ENCODE data around the gene CFAP97.

Gene CFAP97

DNA sequence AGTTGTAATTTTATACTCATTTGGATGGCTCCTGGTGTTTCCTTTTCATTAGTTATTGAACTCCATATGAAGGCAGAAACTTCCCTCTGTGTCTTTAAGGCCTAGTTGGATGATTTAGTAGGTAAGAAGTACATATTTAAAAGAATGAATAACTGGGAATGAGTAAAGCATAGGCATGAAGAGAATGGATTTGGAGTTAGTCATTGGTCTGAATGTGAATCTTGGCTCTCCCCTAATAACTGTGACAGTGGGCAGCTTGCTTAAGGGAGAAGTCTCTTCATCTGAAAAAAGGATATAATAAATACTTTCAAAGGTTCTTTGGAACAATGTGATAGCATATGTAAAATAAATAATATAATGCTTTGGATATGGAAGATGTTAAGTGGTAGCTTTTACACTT, 18.8 kb upstream of the CFAP97 start:
- Histone ChIP-seq H3K4me1 (ENCODE audit: control insufficient read depth, insufficient read depth, low read length) (no peaks in the 10 kb centered on the region), H3K27me3 (ENCODE audit: control insufficient read depth, insufficient read depth, low read length, poor library complexity, severe bottlenecking) (no peaks in the 10 kb centered on the region), H3K27ac (ENCODE audit: insufficient read depth, low read depth, low read length, poor library complexity, severe bottlenecking) (no peak overlapping the region), H3K9me3 (ENCODE audit: control insufficient read depth, low read length) (no peaks in the 10 kb centered on the region), H3K4me3 (ENCODE audit: insufficient read depth, low read depth, low read length) (no peak overlapping the region), H3K36me3 (ENCODE audit: control insufficient read depth, insufficient read depth, low read length) (no peaks in the 10 kb centered on the region)

DNA sequence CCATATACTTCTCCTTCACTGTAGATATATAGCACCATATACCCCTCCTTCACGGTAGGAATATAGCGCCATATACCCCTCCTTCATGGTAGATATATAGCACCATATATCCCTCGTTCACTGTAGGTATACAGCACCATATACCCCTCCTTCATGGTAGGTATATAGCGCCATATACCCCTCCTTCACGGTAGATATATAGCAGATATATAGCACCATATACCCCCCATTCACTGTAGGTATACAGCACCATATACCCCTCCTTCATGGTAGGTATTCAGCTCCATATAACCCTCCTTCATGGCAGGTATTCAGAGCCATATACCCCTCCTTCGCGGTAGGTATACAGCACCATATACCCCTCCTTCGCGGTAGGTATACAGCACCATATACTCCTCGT, 18.1 kb upstream of the CFAP97 start:
- no peak overlapping the region for H3K4me3 ChIP-seq (ENCODE audit: insufficient read depth, low read depth, low read length)
- H3K9me3 ChIP-seq (ENCODE audit: control insufficient read depth, low read length) = no peaks in the 10 kb centered on the region
- 39 to 40% methylated on average over 6 of the region's 10 CpGs for WGBS, 2 experiments

DNA sequence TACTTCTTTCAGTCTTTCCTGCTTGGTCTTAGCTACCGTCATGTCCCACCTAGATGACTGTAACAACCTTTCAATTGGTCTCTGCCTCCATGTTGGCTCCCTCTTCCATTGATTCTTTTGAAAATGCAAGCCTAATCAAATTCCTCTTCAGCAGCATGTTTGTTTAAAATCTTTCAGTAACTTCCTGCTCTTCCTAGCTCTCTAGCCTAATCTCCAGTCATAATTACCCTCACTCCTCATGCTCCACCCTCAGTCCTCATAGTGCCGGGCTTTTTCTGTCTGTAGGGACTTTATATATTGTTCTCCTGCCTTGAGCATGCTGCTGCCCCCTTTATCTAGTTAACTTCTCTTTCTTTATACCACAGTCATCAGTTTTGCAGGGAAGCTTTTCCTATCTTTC, 17.7 kb upstream of the CFAP97 start:
- Histone ChIP-seq H3K4me3 (ENCODE audit: insufficient read depth, low read depth, low read length) (no peak overlapping the region), H3K9me3 (ENCODE audit: control insufficient read depth, low read length) (no peaks in the 10 kb centered on the region), H3K36me3 (ENCODE audit: control insufficient read depth, insufficient read depth, low read length) (no peaks in the 10 kb centered on the region), H3K27ac (ENCODE audit: insufficient read depth, low read depth, low read length, poor library complexity, severe bottlenecking) (no peak overlapping the region), H3K4me1 (ENCODE audit: control insufficient read depth, insufficient read depth, low read length) (no peaks in the 10 kb centered on the region), H3K27me3 (ENCODE audit: control insufficient read depth, insufficient read depth, low read length, poor library complexity, severe bottlenecking) (no peaks in the 10 kb centered on the region)
- 97 to 98% methylated on average over 2 of the region's 2 CpGs for whole genome bisulfite sequencing, 2 experiments

More for the DNA sequence above, 18.1 kb upstream of the CFAP97 start:
- Histone ChIP-seq H3K27ac (ENCODE audit: insufficient read depth, low read depth, low read length, poor library complexity, severe bottlenecking) (no peak overlapping the region), H3K36me3 (ENCODE audit: control insufficient read depth, insufficient read depth, low read length) (no peaks in the 10 kb centered on the region), H3K4me1 (ENCODE audit: control insufficient read depth, insufficient read depth, low read length) (no peaks in the 10 kb centered on the region), H3K27me3 (ENCODE audit: control insufficient read depth, insufficient read depth, low read length, poor library complexity, severe bottlenecking) (no peaks in the 10 kb centered on the region)

DNA sequence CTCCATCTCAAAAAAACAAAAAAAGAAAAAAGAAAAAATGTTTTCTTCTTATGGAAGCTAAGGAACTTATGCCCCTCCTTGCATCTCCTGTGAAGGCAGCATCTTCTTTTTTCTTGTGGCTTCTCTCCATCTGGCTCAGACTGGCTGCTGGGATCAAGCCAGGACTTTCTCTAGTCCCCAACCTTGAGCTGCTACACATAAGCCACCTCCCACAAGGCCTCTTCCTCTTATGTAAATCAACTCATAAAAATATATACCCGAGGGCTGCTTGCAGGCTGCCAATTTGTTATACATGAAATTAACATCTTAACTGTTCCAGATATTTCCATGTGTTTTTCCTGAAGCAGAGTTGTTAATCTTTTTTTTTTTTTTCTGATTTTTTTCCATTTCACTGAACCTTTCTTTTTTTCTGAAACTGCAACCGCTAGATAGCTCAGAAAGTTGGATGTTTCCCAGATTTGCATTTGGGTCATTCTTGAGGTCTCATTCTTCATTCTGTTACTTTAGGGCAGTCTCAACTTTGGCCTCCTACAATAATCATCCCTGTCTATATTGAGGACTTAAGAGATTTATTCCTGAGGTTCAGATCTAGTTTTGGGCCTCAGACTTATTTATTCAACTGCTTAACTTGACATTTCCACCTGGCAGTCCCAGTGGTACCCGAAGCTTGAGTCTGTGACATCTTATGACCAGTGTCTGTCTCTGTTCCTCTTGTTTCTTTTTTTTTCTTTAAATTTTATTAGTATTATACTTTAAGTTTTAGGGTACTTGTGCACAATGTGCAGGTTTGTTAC, 15.9 kb upstream of the CFAP97 start:
- Histone ChIP-seq H3K4me3 (ENCODE audit: insufficient read depth, low read depth, low read length) (no peak overlapping the region), H3K36me3 (ENCODE audit: control insufficient read depth, insufficient read depth, low read length) (no peaks in the 10 kb centered on the region)

DNA sequence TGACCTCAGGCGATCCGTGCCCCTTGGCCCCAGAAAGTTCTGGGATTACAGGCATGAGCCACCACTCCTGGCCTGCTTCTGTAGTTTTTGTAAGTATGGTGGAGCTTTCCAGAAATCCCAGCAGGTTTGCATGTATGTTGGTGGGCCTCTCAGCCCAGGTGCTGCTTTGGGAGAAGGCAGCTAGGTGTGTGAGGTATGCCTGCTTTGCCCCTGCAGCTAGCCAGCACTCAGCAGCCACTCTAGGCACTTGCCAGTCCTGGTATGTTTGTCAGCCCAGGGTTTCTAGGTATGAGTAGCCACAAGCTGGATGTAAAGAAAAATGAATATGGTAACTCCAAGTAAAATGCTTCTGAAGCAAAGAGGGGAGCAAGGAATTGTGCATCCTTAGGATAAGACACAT, 14.5 kb upstream of the CFAP97 start:
- no peaks in the 10 kb centered on the region for H3K4me1 ChIP-seq (ENCODE audit: control insufficient read depth, insufficient read depth, low read length)
- H3K9me3 ChIP-seq (ENCODE audit: control insufficient read depth, low read length) = no peaks in the 10 kb centered on the region
- H3K27ac ChIP-seq (ENCODE audit: insufficient read depth, low read depth, low read length, poor library complexity, severe bottlenecking) = no peak overlapping the region
- no peak overlapping the region for H3K4me3 ChIP-seq (ENCODE audit: insufficient read depth, low read depth, low read length)
- no peaks in the 10 kb centered on the region for H3K27me3 ChIP-seq (ENCODE audit: control insufficient read depth, insufficient read depth, low read length, poor library complexity, severe bottlenecking)
- no peaks in the 10 kb centered on the region for H3K36me3 ChIP-seq (ENCODE audit: control insufficient read depth, insufficient read depth, low read length)
- WGBS, 2 experiments = 91 to 94% methylated on average over 2 of the region's 2 CpGs

More for the DNA sequence above, 15.9 kb upstream of the CFAP97 start:
- H3K27me3 ChIP-seq (ENCODE audit: control insufficient read depth, insufficient read depth, low read length, poor library complexity, severe bottlenecking) = no peaks in the 10 kb centered on the region
- 87 to 93% methylated on average over 3 of the region's 3 CpGs for WGBS, 2 experiments
- H3K4me1 ChIP-seq (ENCODE audit: control insufficient read depth, insufficient read depth, low read length) = no peaks in the 10 kb centered on the region
- no peaks in the 10 kb centered on the region for H3K9me3 ChIP-seq (ENCODE audit: control insufficient read depth, low read length)
- no peak overlapping the region for H3K27ac ChIP-seq (ENCODE audit: insufficient read depth, low read depth, low read length, poor library complexity, severe bottlenecking)

DNA sequence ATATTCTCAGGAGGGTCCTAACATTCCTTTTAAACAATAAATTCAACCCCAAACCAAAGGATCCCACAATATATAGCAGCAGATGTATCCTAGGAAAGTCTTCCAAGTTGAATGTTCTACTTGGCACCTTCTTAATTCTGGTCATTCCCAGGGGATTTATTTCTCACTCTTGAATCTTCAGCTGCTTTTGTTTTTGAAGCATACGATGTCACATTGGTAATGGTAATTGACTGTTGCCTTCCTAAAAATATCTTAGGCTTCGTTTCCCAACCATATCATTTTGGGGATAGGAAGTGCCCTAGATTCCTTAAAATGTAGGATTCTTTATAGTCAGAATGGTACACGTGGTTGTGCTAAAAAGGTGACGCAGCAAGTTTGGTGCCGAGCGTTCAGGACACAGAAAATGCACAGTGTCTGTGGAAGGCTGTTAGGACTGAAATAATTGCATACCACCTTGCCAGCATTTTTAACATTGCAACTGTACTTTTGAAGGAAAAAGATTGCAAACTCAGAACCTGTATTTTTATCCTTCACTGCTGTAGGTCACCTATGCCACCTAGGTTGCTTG, 13.7 kb upstream of the CFAP97 start:
- H3K36me3 ChIP-seq (ENCODE audit: control insufficient read depth, insufficient read depth, low read length) = no peaks in the 10 kb centered on the region
- H3K4me3 ChIP-seq (ENCODE audit: insufficient read depth, low read depth, low read length) = no peak overlapping the region
- no peaks in the 10 kb centered on the region for H3K9me3 ChIP-seq (ENCODE audit: control insufficient read depth, low read length)
- H3K27ac ChIP-seq (ENCODE audit: insufficient read depth, low read depth, low read length, poor library complexity, severe bottlenecking) = no peak overlapping the region
- 93 to 95% methylated on average over 6 of the region's 6 CpGs for WGBS, 2 experiments
- H3K4me1 ChIP-seq (ENCODE audit: control insufficient read depth, insufficient read depth, low read length) = no peaks in the 10 kb centered on the region
- no peaks in the 10 kb centered on the region for H3K27me3 ChIP-seq (ENCODE audit: control insufficient read depth, insufficient read depth, low read length, poor library complexity, severe bottlenecking)

DNA sequence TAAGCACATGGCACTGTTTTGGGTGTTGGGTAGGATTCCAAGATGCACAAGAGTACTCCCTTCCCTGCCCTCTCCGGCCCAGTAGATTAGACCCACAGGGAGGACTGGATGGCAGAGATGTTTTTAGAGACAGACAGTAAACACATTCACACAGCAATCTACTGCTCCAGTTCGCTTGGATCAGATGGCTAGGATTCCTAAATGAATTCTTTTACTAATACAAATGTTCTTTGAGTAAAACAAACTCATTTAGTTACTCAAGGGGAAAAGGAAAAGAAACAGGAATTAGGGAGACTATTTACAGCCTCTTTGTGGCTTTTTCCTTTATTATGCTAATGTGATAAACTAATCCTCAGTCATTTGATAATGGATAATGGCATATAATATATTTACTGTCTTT, 11.5 kb upstream of the CFAP97 start:
- Histone ChIP-seq H3K27me3 (ENCODE audit: control insufficient read depth, insufficient read depth, low read length, poor library complexity, severe bottlenecking) (no peaks in the 10 kb centered on the region), H3K9me3 (ENCODE audit: control insufficient read depth, low read length) (no peaks in the 10 kb centered on the region), H3K36me3 (ENCODE audit: control insufficient read depth, insufficient read depth, low read length) (no peaks in the 10 kb centered on the region), H3K27ac (ENCODE audit: insufficient read depth, low read depth, low read length, poor library complexity, severe bottlenecking) (no peak overlapping the region), H3K4me3 (ENCODE audit: insufficient read depth, low read depth, low read length) (no peak overlapping the region), H3K4me1 (ENCODE audit: control insufficient read depth, insufficient read depth, low read length) (peaks cover 5% of the 10 kb centered on the region)
- 95 to 100% methylated on average over 1 to 2 of the region's 2 CpGs for WGBS, 2 experiments

DNA sequence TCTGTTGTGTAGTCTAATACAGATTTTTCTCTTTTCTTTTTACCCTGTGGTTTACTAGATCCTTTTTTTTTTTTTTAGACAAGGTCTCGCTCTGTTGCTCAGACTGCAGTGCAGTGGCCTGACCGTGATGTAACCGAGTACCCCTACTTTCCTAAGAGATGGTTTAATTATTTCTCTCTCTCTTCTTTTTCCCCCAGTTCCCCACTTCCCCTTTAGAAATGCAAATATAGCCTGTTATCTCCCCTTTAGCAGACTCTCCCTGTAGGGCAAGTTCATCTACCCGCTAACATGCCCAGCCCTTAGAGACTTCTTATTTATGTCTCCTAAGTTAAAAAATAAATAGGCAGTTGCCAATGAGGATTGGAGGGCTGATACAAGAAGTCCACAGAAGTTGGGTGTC, 10.1 kb upstream of the CFAP97 start:
- WGBS, 2 experiments = 66 to 84% methylated on average over 3 to 4 of the region's 4 CpGs
- H3K27me3 ChIP-seq (ENCODE audit: control insufficient read depth, insufficient read depth, low read length, poor library complexity, severe bottlenecking) = peaks cover 1% of the 10 kb centered on the region
- H3K9me3 ChIP-seq (ENCODE audit: control insufficient read depth, low read length) = no peaks in the 10 kb centered on the region
- H3K4me3 ChIP-seq (ENCODE audit: insufficient read depth, low read depth, low read length) = no peak overlapping the region
- H3K27ac ChIP-seq (ENCODE audit: insufficient read depth, low read depth, low read length, poor library complexity, severe bottlenecking) = no peak overlapping the region
- H3K36me3 ChIP-seq (ENCODE audit: control insufficient read depth, insufficient read depth, low read length) = no peaks in the 10 kb centered on the region
- H3K4me1 ChIP-seq (ENCODE audit: control insufficient read depth, insufficient read depth, low read length) = peaks cover 8% of the 10 kb centered on the region

DNA sequence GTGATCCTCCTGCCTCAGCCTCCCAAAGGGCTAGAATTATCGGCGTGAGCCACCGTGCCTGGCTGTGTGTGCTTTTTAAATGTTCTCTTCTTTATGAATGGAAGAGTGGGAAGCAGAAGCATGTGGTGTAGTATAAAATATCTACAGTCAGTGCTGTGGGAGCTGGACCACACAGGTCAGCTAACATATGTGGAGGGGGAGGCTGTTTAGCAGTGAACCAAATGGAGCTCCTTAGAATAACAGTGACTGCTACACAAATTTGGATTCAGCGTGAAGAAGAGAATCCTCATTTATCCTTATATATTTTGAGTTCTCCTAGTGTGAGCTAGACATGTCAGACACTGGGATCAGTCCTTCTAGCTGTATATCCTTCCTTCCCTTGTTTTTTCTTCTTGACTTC, 8.8 kb upstream of the CFAP97 start:
- Histone ChIP-seq H3K27ac (ENCODE audit: insufficient read depth, low read depth, low read length, poor library complexity, severe bottlenecking) (no peak overlapping the region), H3K4me1 (ENCODE audit: control insufficient read depth, insufficient read depth, low read length) (peaks cover 11% of the 10 kb centered on the region), H3K27me3 (ENCODE audit: control insufficient read depth, insufficient read depth, low read length, poor library complexity, severe bottlenecking) (peaks cover 4% of the 10 kb centered on the region), H3K9me3 (ENCODE audit: control insufficient read depth, low read length) (no peaks in the 10 kb centered on the region), H3K36me3 (ENCODE audit: control insufficient read depth, insufficient read depth, low read length) (no peaks in the 10 kb centered on the region), H3K4me3 (ENCODE audit: insufficient read depth, low read depth, low read length) (no peak overlapping the region)
- 92 to 93% methylated on average over 4 of the region's 4 CpGs for WGBS, 2 experiments

DNA sequence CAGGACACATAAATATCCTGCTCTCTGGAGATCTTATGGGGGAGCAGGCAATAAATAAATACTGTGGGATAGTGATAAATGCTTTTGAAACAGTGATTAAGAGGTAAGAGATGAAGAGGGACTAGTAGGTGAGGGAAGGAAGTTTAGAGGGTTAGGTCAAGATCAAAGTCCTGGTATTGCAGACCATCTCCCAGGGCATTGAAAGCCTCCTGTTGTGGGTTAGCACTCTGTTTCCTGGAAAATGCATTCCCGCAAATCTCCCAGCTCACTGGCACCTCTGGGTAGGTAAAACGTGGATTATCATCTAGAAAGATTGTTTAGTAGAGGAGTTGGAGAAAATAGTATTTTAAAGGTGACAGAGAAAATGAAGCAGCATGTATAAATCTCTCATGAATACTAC, 7.8 kb upstream of the CFAP97 start:
- H3K27ac ChIP-seq (ENCODE audit: insufficient read depth, low read depth, low read length, poor library complexity, severe bottlenecking) = no peak overlapping the region
- peak overlapping the region; percentile 72 for H3K4me3 ChIP-seq (ENCODE audit: insufficient read depth, low read depth, low read length)
- H3K4me1 ChIP-seq (ENCODE audit: control insufficient read depth, insufficient read depth, low read length) = peaks cover 11% of the 10 kb centered on the region
- peaks cover 4% of the 10 kb centered on the region for H3K27me3 ChIP-seq (ENCODE audit: control insufficient read depth, insufficient read depth, low read length, poor library complexity, severe bottlenecking)
- WGBS, 2 experiments = 28 to 34% methylated on average over 2 of the region's 2 CpGs
- H3K36me3 ChIP-seq (ENCODE audit: control insufficient read depth, insufficient read depth, low read length) = no peaks in the 10 kb centered on the region
- no peaks in the 10 kb centered on the region for H3K9me3 ChIP-seq (ENCODE audit: control insufficient read depth, low read length)

Measured in ectodermal cell (in vitro differentiated cells).